WTC11 (cell line): ENCODE results near the gene ING1. TPM values are rescaled to one million over a fixed set of nuclear protein-coding genes. Genes with fewer than 3 reads are reported as not detected.

Source experiments
- ATAC-seq: fragments of 200-7000 bp; cut with Tn5 transposase; 2 replicates; pipeline ENCODE4 v1.10.0; 2021; ENCODE audit warnings: mild to moderate bottlenecking, moderate library complexity
- CTCF ChIA-PET: fragments of 300-600 bp; sonication (Branson Sonifier 250); formaldehyde crosslinking; loops from one replicate; lab custom pipeline; 2021; ENCODE audit warnings: antibody characterized with exemption; lab: Charles Lee
- POLR2A ChIA-PET: fragments of 350-600 bp; sonication (Branson Sonifier 250); formaldehyde crosslinking; loops from one replicate; lab custom pipeline; 2021; ENCODE audit warnings: antibody characterized with exemption; lab: Charles Lee
- DNase-seq: peaks from one replicate; pipeline ENCODE4 v3.0.0; 2021; ENCODE audit warnings: low spot score
- H3K27ac Mint-ChIP-seq: 2 replicates; pipeline ENCODE4 v1.8.0; 2021; ENCODE audit warnings: mixed read lengths
- H3K27me3 Mint-ChIP-seq: 2 replicates; pipeline ENCODE4 v1.8.0; 2021; ENCODE audit warnings: low read depth, mild to moderate bottlenecking, moderate library complexity, mixed read lengths
- H3K36me3 Mint-ChIP-seq: 2 replicates; pipeline ENCODE4 v1.8.0; 2021; ENCODE audit warnings: mixed read lengths
- H3K4me1 Mint-ChIP-seq: 2 replicates; pipeline ENCODE4 v1.8.0; 2022; ENCODE audit warnings: mixed read lengths
- H3K4me3 Mint-ChIP-seq: 2 replicates; pipeline ENCODE4 v1.8.0; 2021; ENCODE audit warnings: mild to moderate bottlenecking, moderate library complexity, mixed read lengths
- H3K9me3 Mint-ChIP-seq: 2 replicates; pipeline ENCODE4 v1.8.0; 2021; ENCODE audit warnings: mixed read lengths
- ATF2 ChIP-seq: sonication (generic); formaldehyde crosslinking; IDR thresholded peaks from 2 replicates; pipeline ENCODE4 v1.8.1; 2022; ENCODE audit warnings: low read depth, missing genetic modification reagents, borderline replicate concordance
- FOXJ3 ChIP-seq: sonication (generic); formaldehyde crosslinking; IDR thresholded peaks from 2 replicates; pipeline ENCODE4 v1.9.0; 2021; ENCODE audit warnings: missing genetic modification reagents, mild to moderate bottlenecking, borderline replicate concordance
- FOXK1 ChIP-seq: sonication (generic); formaldehyde crosslinking; IDR thresholded peaks from 2 replicates; pipeline ENCODE4 v1.8.0; 2022; ENCODE audit warnings: mild to moderate bottlenecking, moderate library complexity, missing genetic modification reagents
- GTF2I ChIP-seq: fragments of 250-450 bp; sonication (Bioruptor Pico); conservative IDR thresholded peaks from 2 replicates; pipeline ENCODE4 v1.4.0; 2021; ENCODE audit warnings: mild to moderate bottlenecking
- HMGA2 ChIP-seq: fragments of 250-450 bp; sonication (Bioruptor Pico); IDR thresholded peaks from 2 replicates; pipeline ENCODE4 v1.4.0; 2021; ENCODE audit warnings: mild to moderate bottlenecking, moderate library complexity
- MAX ChIP-seq: sonication (generic); formaldehyde crosslinking; IDR thresholded peaks from 2 replicates; pipeline ENCODE4 v1.8.0; 2022; ENCODE audit warnings: mild to moderate bottlenecking, missing genetic modification reagents
- MYBL2 ChIP-seq: sonication (generic); formaldehyde crosslinking; IDR thresholded peaks from 2 replicates; pipeline ENCODE4 v1.8.1; 2023; ENCODE audit warnings: mild to moderate bottlenecking, moderate library complexity, missing genetic modification reagents
- USF1 ChIP-seq: sonication (generic); formaldehyde crosslinking; IDR thresholded peaks from 2 replicates; pipeline ENCODE4 v1.8.0; 2022; ENCODE audit warnings: mild to moderate bottlenecking, missing genetic modification reagents
- ZNF121 ChIP-seq: sonication (generic); formaldehyde crosslinking; IDR thresholded peaks from 2 replicates; pipeline ENCODE4 v1.8.0; 2023; ENCODE audit warnings: missing genetic modification reagents
- ZNF138 ChIP-seq: sonication (generic); formaldehyde crosslinking; conservative IDR thresholded peaks from 2 replicates; pipeline ENCODE4 v1.8.1; 2022; ENCODE audit warnings: mild to moderate bottlenecking, moderate library complexity, missing genetic modification reagents
- ZNF263 ChIP-seq: sonication (generic); formaldehyde crosslinking; IDR thresholded peaks from 2 replicates; pipeline ENCODE4 v1.8.1; 2022; ENCODE audit warnings: low read depth, mild to moderate bottlenecking, moderate library complexity, missing genetic modification reagents
- ZNF317 ChIP-seq: sonication (generic); formaldehyde crosslinking; IDR thresholded peaks from 2 replicates; pipeline ENCODE4 v1.8.1; 2023; ENCODE audit warnings: low read depth, mild to moderate bottlenecking, moderate library complexity, missing genetic modification reagents, borderline replicate concordance
- ZNF416 ChIP-seq: fragments of 250-450 bp; sonication (Bioruptor Pico); IDR thresholded peaks from 2 replicates; pipeline ENCODE4 v1.9.0; 2021; ENCODE audit warnings: mild to moderate bottlenecking, inconsistent platforms
- total RNA-seq: library from RNA; stranded (reverse); gene quantifications from 3 replicates; pipeline ENCODE4 v1.2.3, GENCODE V29; 2021
- TF ChIP-seq, protein P1 (sequence below): sonication (generic); formaldehyde crosslinking; IDR thresholded peaks from 2 replicates; pipeline ENCODE4 v1.8.0; 2023; ENCODE audit warnings: missing genetic modification reagents, mild to moderate bottlenecking, borderline replicate concordance
- TF ChIP-seq, protein P2 (sequence below): fragments of 250-450 bp; sonication (Bioruptor Pico); IDR thresholded peaks from 2 replicates; pipeline ENCODE4 v1.9.0; 2021; ENCODE audit warnings: mild to moderate bottlenecking
- TF ChIP-seq, protein P3 (sequence below): sonication (generic); formaldehyde crosslinking; IDR thresholded peaks from 2 replicates; pipeline ENCODE4 v1.8.1; 2023; ENCODE audit warnings: mild to moderate bottlenecking, missing genetic modification reagents

ING1 gene
- total RNA-seq, 1 experiment from 2014 or later, result 26.2 TPM

GRCh38 chr13:110665491-110666254 is 47.8 kb upstream of the ING1 start:
- CTCF ChIA-PET, result interaction anchor here (1.5 kb wide), 1 partner anchor 20 kb away, joined by 4 read pairs; no protein-coding TSS in a partner anchor
- DNase-seq (no peak), ATAC-seq (no peak)
- POLR2A ChIA-PET, result no interaction called here
- no peak for TF ChIP-seq ZNF138
- no peak for TF ChIP-seq GTF2I (CRISPR knock-in tag)
- Mint-ChIP-seq H3K36me3 (peaks cover 88% of the 10 kb centered on the region), H3K9me3 (peaks cover 30% of the 10 kb centered on the region), H3K27ac (peak overlapping the region; percentile 70; the same call in 1 of the 2 replicates), H3K4me3 (no peak overlapping the region), H3K27me3 (no peaks in the 10 kb centered on the region), H3K4me1 (peaks cover 7% of the 10 kb centered on the region)

DNA sequence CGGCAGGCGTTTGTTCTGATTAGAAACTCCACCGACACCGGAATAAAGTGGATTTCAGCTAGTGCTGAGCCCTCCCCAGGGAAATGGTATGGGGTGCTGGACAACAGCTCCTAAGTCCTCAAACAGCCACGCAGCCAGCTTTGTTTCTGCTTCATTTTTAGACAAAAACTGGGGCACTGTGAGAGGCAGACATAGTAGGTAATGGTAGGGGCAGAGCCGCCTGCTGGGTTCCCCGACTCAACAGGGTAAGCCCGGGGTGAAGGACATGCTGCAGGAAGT is 47.3 kb upstream of the ING1 start:
- H3K27me3 Mint-ChIP-seq, result no peaks in the 10 kb centered on the region
- peaks cover 89% of the 10 kb centered on the region for H3K36me3 Mint-ChIP-seq
- CTCF ChIA-PET, result interaction anchor here (1.5 kb wide), 1 partner anchor 20 kb away, joined by 4 read pairs; no protein-coding TSS in a partner anchor
- DNase-seq (no peak), ATAC-seq (no peak)
- POLR2A ChIA-PET, result no interaction called here
- H3K9me3 Mint-ChIP-seq, result peaks cover 33% of the 10 kb centered on the region
- H3K27ac Mint-ChIP-seq, result no peak overlapping the region
- H3K4me1 Mint-ChIP-seq, result peaks cover 7% of the 10 kb centered on the region
- H3K4me3 Mint-ChIP-seq, result no peak overlapping the region
- TF ChIP-seq USF1 (CRISPR knock-in tag) (no peak), ZNF416 (no peak), ZNF121 (no peak), MYBL2 (CRISPR knock-in tag) (no peak), ZNF317 (CRISPR knock-in tag) (no peak), FOXJ3 (CRISPR knock-in tag) (no peak), MAX (CRISPR knock-in tag) (no peak), ZNF263 (CRISPR knock-in tag) (no peak)
- TF ChIP-seq, protein P1, sequence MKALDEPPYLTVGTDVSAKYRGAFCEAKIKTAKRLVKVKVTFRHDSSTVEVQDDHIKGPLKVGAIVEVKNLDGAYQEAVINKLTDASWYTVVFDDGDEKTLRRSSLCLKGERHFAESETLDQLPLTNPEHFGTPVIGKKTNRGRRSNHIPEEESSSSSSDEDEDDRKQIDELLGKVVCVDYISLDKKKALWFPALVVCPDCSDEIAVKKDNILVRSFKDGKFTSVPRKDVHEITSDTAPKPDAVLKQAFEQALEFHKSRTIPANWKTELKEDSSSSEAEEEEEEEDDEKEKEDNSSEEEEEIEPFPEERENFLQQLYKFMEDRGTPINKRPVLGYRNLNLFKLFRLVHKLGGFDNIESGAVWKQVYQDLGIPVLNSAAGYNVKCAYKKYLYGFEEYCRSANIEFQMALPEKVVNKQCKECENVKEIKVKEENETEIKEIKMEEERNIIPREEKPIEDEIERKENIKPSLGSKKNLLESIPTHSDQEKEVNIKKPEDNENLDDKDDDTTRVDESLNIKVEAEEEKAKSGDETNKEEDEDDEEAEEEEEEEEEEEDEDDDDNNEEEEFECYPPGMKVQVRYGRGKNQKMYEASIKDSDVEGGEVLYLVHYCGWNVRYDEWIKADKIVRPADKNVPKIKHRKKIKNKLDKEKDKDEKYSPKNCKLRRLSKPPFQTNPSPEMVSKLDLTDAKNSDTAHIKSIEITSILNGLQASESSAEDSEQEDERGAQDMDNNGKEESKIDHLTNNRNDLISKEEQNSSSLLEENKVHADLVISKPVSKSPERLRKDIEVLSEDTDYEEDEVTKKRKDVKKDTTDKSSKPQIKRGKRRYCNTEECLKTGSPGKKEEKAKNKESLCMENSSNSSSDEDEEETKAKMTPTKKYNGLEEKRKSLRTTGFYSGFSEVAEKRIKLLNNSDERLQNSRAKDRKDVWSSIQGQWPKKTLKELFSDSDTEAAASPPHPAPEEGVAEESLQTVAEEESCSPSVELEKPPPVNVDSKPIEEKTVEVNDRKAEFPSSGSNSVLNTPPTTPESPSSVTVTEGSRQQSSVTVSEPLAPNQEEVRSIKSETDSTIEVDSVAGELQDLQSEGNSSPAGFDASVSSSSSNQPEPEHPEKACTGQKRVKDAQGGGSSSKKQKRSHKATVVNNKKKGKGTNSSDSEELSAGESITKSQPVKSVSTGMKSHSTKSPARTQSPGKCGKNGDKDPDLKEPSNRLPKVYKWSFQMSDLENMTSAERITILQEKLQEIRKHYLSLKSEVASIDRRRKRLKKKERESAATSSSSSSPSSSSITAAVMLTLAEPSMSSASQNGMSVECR (CRISPR knock-in tag), result no peak
- TF ChIP-seq, protein P2, sequence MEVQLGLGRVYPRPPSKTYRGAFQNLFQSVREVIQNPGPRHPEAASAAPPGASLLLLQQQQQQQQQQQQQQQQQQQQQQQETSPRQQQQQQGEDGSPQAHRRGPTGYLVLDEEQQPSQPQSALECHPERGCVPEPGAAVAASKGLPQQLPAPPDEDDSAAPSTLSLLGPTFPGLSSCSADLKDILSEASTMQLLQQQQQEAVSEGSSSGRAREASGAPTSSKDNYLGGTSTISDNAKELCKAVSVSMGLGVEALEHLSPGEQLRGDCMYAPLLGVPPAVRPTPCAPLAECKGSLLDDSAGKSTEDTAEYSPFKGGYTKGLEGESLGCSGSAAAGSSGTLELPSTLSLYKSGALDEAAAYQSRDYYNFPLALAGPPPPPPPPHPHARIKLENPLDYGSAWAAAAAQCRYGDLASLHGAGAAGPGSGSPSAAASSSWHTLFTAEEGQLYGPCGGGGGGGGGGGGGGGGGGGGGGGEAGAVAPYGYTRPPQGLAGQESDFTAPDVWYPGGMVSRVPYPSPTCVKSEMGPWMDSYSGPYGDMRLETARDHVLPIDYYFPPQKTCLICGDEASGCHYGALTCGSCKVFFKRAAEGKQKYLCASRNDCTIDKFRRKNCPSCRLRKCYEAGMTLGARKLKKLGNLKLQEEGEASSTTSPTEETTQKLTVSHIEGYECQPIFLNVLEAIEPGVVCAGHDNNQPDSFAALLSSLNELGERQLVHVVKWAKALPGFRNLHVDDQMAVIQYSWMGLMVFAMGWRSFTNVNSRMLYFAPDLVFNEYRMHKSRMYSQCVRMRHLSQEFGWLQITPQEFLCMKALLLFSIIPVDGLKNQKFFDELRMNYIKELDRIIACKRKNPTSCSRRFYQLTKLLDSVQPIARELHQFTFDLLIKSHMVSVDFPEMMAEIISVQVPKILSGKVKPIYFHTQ (CRISPR knock-in tag), result no peak

GRCh38 chr13:110669036-110669435 is 44.5 kb upstream of the ING1 start:
- Mint-ChIP-seq H3K4me1 (peaks cover 7% of the 10 kb centered on the region), H3K36me3 (peaks cover 82% of the 10 kb centered on the region), H3K4me3 (no peak overlapping the region), H3K27ac (no peak overlapping the region), H3K27me3 (no peaks in the 10 kb centered on the region; the same call in 1 of the 2 replicates), H3K9me3 (peaks cover 31% of the 10 kb centered on the region)
- DNase-seq (no peak), ATAC-seq (no peak)
- ChIA-PET CTCF (interaction anchor here (1.1 kb wide), 1 partner anchor 12 kb away, joined by 3 read pairs; no protein-coding TSS in a partner anchor), POLR2A (no interaction called here)
- TF ChIP-seq, protein P3, sequence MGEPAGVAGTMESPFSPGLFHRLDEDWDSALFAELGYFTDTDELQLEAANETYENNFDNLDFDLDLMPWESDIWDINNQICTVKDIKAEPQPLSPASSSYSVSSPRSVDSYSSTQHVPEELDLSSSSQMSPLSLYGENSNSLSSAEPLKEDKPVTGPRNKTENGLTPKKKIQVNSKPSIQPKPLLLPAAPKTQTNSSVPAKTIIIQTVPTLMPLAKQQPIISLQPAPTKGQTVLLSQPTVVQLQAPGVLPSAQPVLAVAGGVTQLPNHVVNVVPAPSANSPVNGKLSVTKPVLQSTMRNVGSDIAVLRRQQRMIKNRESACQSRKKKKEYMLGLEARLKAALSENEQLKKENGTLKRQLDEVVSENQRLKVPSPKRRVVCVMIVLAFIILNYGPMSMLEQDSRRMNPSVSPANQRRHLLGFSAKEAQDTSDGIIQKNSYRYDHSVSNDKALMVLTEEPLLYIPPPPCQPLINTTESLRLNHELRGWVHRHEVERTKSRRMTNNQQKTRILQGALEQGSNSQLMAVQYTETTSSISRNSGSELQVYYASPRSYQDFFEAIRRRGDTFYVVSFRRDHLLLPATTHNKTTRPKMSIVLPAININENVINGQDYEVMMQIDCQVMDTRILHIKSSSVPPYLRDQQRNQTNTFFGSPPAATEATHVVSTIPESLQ (CRISPR knock-in tag), result no peak
- TF ChIP-seq FOXK1 (CRISPR knock-in tag) (no peak), HMGA2 (CRISPR knock-in tag) (no peak), ATF2 (no peak)
